ENCODE results near the gene COA1.

- no peak for TF ChIP-seq CTCF (IDR thresholded peaks at IDR 0.05)
- no peak for TF ChIP-seq EP300 (IDR thresholded peaks at IDR 0.05; ENCODE audit: low read depth)
- no peak for TF ChIP-seq POLR2A (IDR thresholded peaks at IDR 0.05)
- no peak for TF ChIP-seq POLR2AphosphoS5 (IDR thresholded peaks at IDR 0.05)
Measured at GRCh38 chr7:43647339-43647672, 82.0 kb downstream of the COA1 start.
